GM12878 (cell line): ENCODE data around the gene AHCYL2. TPM values are rescaled to one million over a fixed set of nuclear protein-coding genes. Genes with fewer than 3 reads are reported as not detected.

Experiments used
- ATAC-seq: fragments of 200-7000 bp; cut with Tn5 transposase; 3 replicates; pipeline ENCODE4 v1.9.1; 2020; ENCODE audit warnings: mild to moderate bottlenecking, moderate library complexity
- BruUV-seq: library from RNA; stranded (reverse); fragments of 400-500 nt; replicated peaks from 2 replicates; lab custom pipeline; 2021; lab: Mats Ljungman, UMichigan
- CTCF ChIA-PET: fragments of 300-600 bp; sonication (Branson Sonifier 250); formaldehyde crosslinking; extraction: SDS; loops from one replicate; lab custom pipeline; 2021; ENCODE audit warnings: inconsistent platforms; lab: Yijun Ruan, JAX
- POLR2A ChIA-PET: fragments of 350-600 bp; formaldehyde crosslinking; extraction: SDS; loops from one replicate; lab custom pipeline; 2021; ENCODE audit warnings: inconsistent platforms; lab: Charles Lee
- RAD21 ChIA-PET: fragments of 300-600 bp; sonication (Branson Sonifier 250); formaldehyde crosslinking; loops from one replicate; lab custom pipeline; 2023; ENCODE audit warnings: antibody characterized with exemption; ENCODE audit not compliant: unreplicated experiment; lab: Charles Lee
- SMC1A ChIA-PET: fragments of 300-600 bp; sonication (Branson Sonifier 250); formaldehyde crosslinking; loops from one replicate; lab custom pipeline; 2023; ENCODE audit not compliant: unreplicated experiment, uncharacterized antibody; lab: Charles Lee
- DNase-seq: peaks from one replicate; pipeline ENCODE4 v3.0.0-alpha.2; 2011; ENCODE audit warnings: low read depth, low spot score
- FAIRE-seq: peaks from 3 replicates; lab custom pipeline; 2011; peaks lifted over from hg19 to GRCh38; lab: Jason Lieb, UNC
- H2AFZ ChIP-seq: 2 replicates; pipeline ENCODE4 v1.6.0; 2011; ENCODE audit warnings: low read depth, low read length, control low read depth; ENCODE audit not compliant: control insufficient read depth
- H3K27ac ChIP-seq: 2 replicates; pipeline ENCODE4 v1.5.1; 2011; ENCODE audit warnings: control low read depth; ENCODE audit not compliant: control insufficient read depth, insufficient read depth
- H3K27me3 ChIP-seq, 2 experiments: replicated peaks in 1 of 2; 2 replicates each; pipeline versions ENCODE4 v1.6.0 to v1.6.1; 2011; ENCODE audit warnings: low read length in 1 of 2; ENCODE audit not compliant: control insufficient read depth in 2 of 2, insufficient read depth in 2 of 2
- H3K36me3 ChIP-seq, 2 experiments: 2 replicates each; pipeline ENCODE4 v1.5.1; 2011; ENCODE audit warnings: low read length in 1 of 2; ENCODE audit not compliant: control insufficient read depth in 2 of 2, insufficient read depth in 2 of 2
- H3K4me1 ChIP-seq: 2 replicates; pipeline ENCODE4 v1.6.1; 2011; ENCODE audit warnings: mild to moderate bottlenecking, low read length, moderate library complexity, mixed read lengths; ENCODE audit not compliant: control insufficient read depth, insufficient read depth
- H3K4me2 ChIP-seq: 2 replicates; pipeline ENCODE4 v1.6.0; 2011; ENCODE audit warnings: control low read depth; ENCODE audit not compliant: control insufficient read depth, insufficient read depth
- H3K4me3 ChIP-seq: fragments of 200-600 bp; sonication (generic); 2 replicates; pipeline ENCODE4 v1.5.1; 2016
- H3K79me2 ChIP-seq: 2 replicates; pipeline ENCODE4 v1.6.0; 2011; ENCODE audit warnings: low read length; ENCODE audit not compliant: control insufficient read depth, insufficient read depth
- H3K9ac ChIP-seq: 2 replicates; pipeline ENCODE4 v1.8.0; 2011; ENCODE audit warnings: low read length, control low read depth, mixed read lengths; ENCODE audit not compliant: control insufficient read depth, insufficient read depth
- H3K9me3 ChIP-seq: replicated peaks from 3 replicates; pipeline ENCODE4 v1.5.1; 2011; ENCODE audit warnings: mild to moderate bottlenecking, low read length; ENCODE audit not compliant: control insufficient read depth, insufficient read depth
- H4K20me1 ChIP-seq: 2 replicates; pipeline ENCODE4 v1.6.0; 2011; ENCODE audit not compliant: control insufficient read depth, insufficient read depth
- BCLAF1 ChIP-seq: fragments of 450-650 bp; IDR thresholded peaks from 2 replicates; pipeline ENCODE4 v1.6.1; 2017; ENCODE audit warnings: antibody characterized with exemption, mild to moderate bottlenecking, moderate library complexity
- CHD4 ChIP-seq: fragments of 200-600 bp; sonication (generic); IDR thresholded peaks from 2 replicates; pipeline ENCODE4 v1.6.1; 2016; ENCODE audit warnings: mild to moderate bottlenecking
- NFIC ChIP-seq: IDR thresholded peaks from 2 replicates; pipeline ENCODE4 v1.6.1; 2012; ENCODE audit warnings: low read depth, mild to moderate bottlenecking, inconsistent platforms, low read length, moderate library complexity
- PAX5 ChIP-seq: IDR thresholded peaks from 2 replicates; pipeline ENCODE4 v1.6.1; 2011; ENCODE audit warnings: low read depth, low read length, borderline replicate concordance
- SREBF1 ChIP-seq: IDR thresholded peaks from 2 replicates; pipeline ENCODE4 v1.6.1; 2012; ENCODE audit warnings: mild to moderate bottlenecking, low read length
- TARDBP ChIP-seq: IDR thresholded peaks from 2 replicates; pipeline ENCODE4 v1.6.1; 2016; ENCODE audit warnings: borderline replicate concordance
- ZBTB33 ChIP-seq: fragments of 450-650 bp; IDR thresholded peaks from 2 replicates; pipeline ENCODE4 v1.6.1; 2017; ENCODE audit warnings: mild to moderate bottlenecking
- WGBS: methylation state at CpG from one replicate; pipeline ENCODE4 v1.1.6; 2016; ENCODE audit warnings: low lambda C conversion rate; ENCODE audit not compliant: insufficient replicate concordance, insufficient coverage; ENCODE audit errors: missing lambda C conversion rate; 5-methylcytosine and 5-hydroxymethylcytosine counted together
- in situ Hi-C: fragments of 300-500 bp; cut with MboI; formaldehyde crosslinking; loops from 9 replicates; pipeline ENCODE4 v1.14.3; 2018; ENCODE audit warnings: mixed read lengths
- intact Hi-C: fragments of 100-400 bp; cut with micrococcal nuclease; formaldehyde crosslinking; loops from one replicate; pipeline ENCODE4 v1.14.2; 2022; ENCODE audit not compliant: unreplicated experiment
- polyA plus RNA-seq, 11 experiments: library from polyadenylated mRNA; depleted of rRNA in 4 of 11; unstranded in 6 of 11; stranded (reverse) in 5 of 11; fragments of >200 nt; fragmentation: Nextera tagmentation in 4 of 11; fragmentation: Illumina TruSeq in 1 of 11; extraction: Ambion mirVana in 4 of 11; extraction: Trizol in 1 of 11; gene quantifications; 1 replicate in 1 of 11; 2 replicates in 10 of 11; pipeline versions ENCODE4 v1.2.1 to v1.2.3, GENCODE V29; 2011 to 2016; ENCODE audit warnings: inconsistent platforms in 2 of 11, missing spikeins in 2 of 11, low read depth in 1 of 11
- total RNA-seq, 4 experiments: library from RNA; depleted of rRNA in 3 of 4; stranded (reverse); fragments of >200 nt in 3 of 4; fragmentation: Illumina TruSeq in 1 of 4; extraction: Trizol in 1 of 4; gene quantifications; 2 replicates each; pipeline versions ENCODE4 v1.2.1 to v1.2.3, GENCODE V29; 2013 to 2021
- TF ChIP-seq, protein P1 (sequence below): fragments of 450-650 bp; formaldehyde crosslinking; IDR thresholded peaks from 2 replicates; pipeline ENCODE4 v1.4.0; 2020; ENCODE audit warnings: mild to moderate bottlenecking, moderate library complexity
- TF ChIP-seq, protein P2 (sequence below): fragments of 450-650 bp; IDR thresholded peaks from 2 replicates; pipeline ENCODE4 v1.6.1; 2016; ENCODE audit warnings: mild to moderate bottlenecking

The AHCYL2 gene
- total and polyA plus RNA-seq, 10 of the 15 experiments (the other 5 are each of a cell fraction or from before 2014, with no cell fraction given): 1.7 to 29.1 (median 5.4) TPM

GRCh38 chr7:129439963-129440625 lies 215.3 kb downstream of the AHCYL2 start:
- H3K9ac ChIP-seq: no peak overlapping the region
- no peaks in the 10 kb centered on the region for H3K27me3 ChIP-seq
- BruUV-seq: no TSS peak
- no peak for DNase-seq
- H3K79me2 ChIP-seq: no peaks in the 10 kb centered on the region
- H3K27ac ChIP-seq: no peak overlapping the region
- SMC1A ChIA-PET: interaction anchor here (1.0 to 1.8 kb wide), 4 partner anchors 31 to 72 kb away, joined by 3 to 7 read pairs (median 5); no protein-coding TSS in a partner anchor
- WGBS: 98% methylated on average over 3 of the region's 3 CpGs
- H3K4me3 ChIP-seq: no peak overlapping the region
- no peaks in the 10 kb centered on the region for H3K36me3 ChIP-seq
- POLR2A ChIA-PET: interaction anchor here (0.6 kb wide), 1 partner anchor 390 kb away, joined by 5 read pairs; no protein-coding TSS in a partner anchor
- no peaks in the 10 kb centered on the region for H3K4me1 ChIP-seq
- RAD21 ChIA-PET: interaction anchor here (1.3 to 2.5 kb wide), 4 partner anchors 51 to 278 kb away, joined by 3 to 12 read pairs (median 4); no protein-coding TSS in a partner anchor
- intact Hi-C loops: no loop called here
- in situ Hi-C loops: no loop called here
- ATAC-seq: no peak
- H3K4me2 ChIP-seq: no peak overlapping the region
- no peaks in the 10 kb centered on the region for H3K9me3 ChIP-seq
- no peak for TF ChIP-seq SREBF1
- TF ChIP-seq BCLAF1: no peak
- TF ChIP-seq CHD4: no peak
- TF ChIP-seq TARDBP: no peak
- TF ChIP-seq ZBTB33: no peak
- TF ChIP-seq, protein P1, sequence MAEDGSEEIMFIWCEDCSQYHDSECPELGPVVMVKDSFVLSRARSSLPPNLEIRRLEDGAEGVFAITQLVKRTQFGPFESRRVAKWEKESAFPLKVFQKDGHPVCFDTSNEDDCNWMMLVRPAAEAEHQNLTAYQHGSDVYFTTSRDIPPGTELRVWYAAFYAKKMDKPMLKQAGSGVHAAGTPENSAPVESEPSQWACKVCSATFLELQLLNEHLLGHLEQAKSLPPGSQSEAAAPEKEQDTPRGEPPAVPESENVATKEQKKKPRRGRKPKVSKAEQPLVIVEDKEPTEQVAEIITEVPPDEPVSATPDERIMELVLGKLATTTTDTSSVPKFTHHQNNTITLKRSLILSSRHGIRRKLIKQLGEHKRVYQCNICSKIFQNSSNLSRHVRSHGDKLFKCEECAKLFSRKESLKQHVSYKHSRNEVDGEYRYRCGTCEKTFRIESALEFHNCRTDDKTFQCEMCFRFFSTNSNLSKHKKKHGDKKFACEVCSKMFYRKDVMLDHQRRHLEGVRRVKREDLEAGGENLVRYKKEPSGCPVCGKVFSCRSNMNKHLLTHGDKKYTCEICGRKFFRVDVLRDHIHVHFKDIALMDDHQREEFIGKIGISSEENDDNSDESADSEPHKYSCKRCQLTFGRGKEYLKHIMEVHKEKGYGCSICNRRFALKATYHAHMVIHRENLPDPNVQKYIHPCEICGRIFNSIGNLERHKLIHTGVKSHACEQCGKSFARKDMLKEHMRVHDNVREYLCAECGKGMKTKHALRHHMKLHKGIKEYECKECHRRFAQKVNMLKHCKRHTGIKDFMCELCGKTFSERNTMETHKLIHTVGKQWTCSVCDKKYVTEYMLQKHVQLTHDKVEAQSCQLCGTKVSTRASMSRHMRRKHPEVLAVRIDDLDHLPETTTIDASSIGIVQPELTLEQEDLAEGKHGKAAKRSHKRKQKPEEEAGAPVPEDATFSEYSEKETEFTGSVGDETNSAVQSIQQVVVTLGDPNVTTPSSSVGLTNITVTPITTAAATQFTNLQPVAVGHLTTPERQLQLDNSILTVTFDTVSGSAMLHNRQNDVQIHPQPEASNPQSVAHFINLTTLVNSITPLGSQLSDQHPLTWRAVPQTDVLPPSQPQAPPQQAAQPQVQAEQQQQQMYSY (CRISPR knock-in tag): no peak
- TF ChIP-seq, protein P2, sequence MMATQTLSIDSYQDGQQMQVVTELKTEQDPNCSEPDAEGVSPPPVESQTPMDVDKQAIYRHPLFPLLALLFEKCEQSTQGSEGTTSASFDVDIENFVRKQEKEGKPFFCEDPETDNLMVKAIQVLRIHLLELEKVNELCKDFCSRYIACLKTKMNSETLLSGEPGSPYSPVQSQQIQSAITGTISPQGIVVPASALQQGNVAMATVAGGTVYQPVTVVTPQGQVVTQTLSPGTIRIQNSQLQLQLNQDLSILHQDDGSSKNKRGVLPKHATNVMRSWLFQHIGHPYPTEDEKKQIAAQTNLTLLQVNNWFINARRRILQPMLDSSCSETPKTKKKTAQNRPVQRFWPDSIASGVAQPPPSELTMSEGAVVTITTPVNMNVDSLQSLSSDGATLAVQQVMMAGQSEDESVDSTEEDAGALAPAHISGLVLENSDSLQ: no peak
- TF ChIP-seq PAX5: no peak
- TF ChIP-seq NFIC: no peak
- CTCF ChIA-PET: interaction anchor here (0.7 to 2.7 kb wide), 4 partner anchors 62 to 293 kb away, joined by 3 to 13 read pairs (median 4); no protein-coding TSS in a partner anchor
- no peak overlapping the region for H2AFZ ChIP-seq
- no peaks in the 10 kb centered on the region for H4K20me1 ChIP-seq
- no peak for FAIRE-seq
